Neural cell (in vitro differentiated cells): ENCODE data around the gene TOMM22.

Experiments used
- SMC3 ChIP-seq: fragments of 450-650 bp; conservative IDR thresholded peaks from 2 replicates; pipeline ENCODE4 v1.6.1; 2014; ENCODE audit warnings: antibody characterized with exemption, mild to moderate bottlenecking, moderate library complexity; ENCODE audit not compliant: poor library complexity
- TF ChIP-seq, protein P1 (sequence below): fragments of 450-650 bp; IDR thresholded peaks from 2 replicates; pipeline ENCODE4 v1.5.1; 2014; ENCODE audit warnings: antibody characterized with exemption, mild to moderate bottlenecking, moderate library complexity; ENCODE audit not compliant: poor library complexity, severe bottlenecking

DNA sequence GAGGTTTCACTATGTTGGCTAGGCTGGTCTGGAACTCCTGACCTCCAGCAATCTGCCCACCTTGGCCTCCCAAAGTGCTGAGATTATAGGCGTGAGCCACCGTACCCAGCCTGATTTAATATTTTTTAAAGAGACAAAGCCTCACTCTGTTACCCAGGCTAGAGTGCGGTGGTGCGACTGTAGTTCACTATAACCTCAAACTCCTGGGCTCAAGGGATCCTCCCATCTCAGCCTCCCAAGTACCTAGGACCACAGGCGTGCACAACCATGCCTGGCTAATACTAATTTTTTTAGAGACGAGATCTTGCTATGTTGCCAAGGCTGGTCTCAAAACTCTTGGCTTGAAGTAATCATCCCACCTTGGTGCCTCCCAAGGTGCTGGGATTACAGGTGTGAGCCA lies 37.4 kb downstream of the TOMM22 start:
- TF ChIP-seq, protein P1, sequence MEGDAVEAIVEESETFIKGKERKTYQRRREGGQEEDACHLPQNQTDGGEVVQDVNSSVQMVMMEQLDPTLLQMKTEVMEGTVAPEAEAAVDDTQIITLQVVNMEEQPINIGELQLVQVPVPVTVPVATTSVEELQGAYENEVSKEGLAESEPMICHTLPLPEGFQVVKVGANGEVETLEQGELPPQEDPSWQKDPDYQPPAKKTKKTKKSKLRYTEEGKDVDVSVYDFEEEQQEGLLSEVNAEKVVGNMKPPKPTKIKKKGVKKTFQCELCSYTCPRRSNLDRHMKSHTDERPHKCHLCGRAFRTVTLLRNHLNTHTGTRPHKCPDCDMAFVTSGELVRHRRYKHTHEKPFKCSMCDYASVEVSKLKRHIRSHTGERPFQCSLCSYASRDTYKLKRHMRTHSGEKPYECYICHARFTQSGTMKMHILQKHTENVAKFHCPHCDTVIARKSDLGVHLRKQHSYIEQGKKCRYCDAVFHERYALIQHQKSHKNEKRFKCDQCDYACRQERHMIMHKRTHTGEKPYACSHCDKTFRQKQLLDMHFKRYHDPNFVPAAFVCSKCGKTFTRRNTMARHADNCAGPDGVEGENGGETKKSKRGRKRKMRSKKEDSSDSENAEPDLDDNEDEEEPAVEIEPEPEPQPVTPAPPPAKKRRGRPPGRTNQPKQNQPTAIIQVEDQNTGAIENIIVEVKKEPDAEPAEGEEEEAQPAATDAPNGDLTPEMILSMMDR: no peak
- no peak for TF ChIP-seq SMC3
